Caki2 (cell line): ENCODE measurements around the gene LCOR. TPM values are rescaled to one million over a fixed set of nuclear protein-coding genes. Genes with fewer than 3 reads are reported as not detected.
"Not testable (repeated sequence)": the region's sequence is repeated elsewhere in the genome, so short reads cannot be mapped to it uniquely, and the experiment has no call there.

ENCODE experiments used
- DNase-seq: peaks from one replicate; pipeline ENCODE4 v3.0.0-alpha.2; 2015; ENCODE audit warnings: low read depth
- in situ Hi-C: cut with HindIII; loops from 2 replicates; pipeline ENCODE4 v1.10.0; 2016; ENCODE audit warnings: low sequenced_read_pairs, low pct_unique_long_range_greater_than_20kb, mixed read lengths
- total RNA-seq: library from RNA; depleted of rRNA; stranded (reverse); fragments of >200 nt; shearing (Covaris generic); gene quantifications from 2 replicates; pipeline ENCODE4 v1.2.3, GENCODE V29; 2014; ENCODE audit warnings: low replicate concordance

Gene LCOR
- total RNA-seq, 1 experiment from 2014 or later, result 9.7 TPM

DNA sequence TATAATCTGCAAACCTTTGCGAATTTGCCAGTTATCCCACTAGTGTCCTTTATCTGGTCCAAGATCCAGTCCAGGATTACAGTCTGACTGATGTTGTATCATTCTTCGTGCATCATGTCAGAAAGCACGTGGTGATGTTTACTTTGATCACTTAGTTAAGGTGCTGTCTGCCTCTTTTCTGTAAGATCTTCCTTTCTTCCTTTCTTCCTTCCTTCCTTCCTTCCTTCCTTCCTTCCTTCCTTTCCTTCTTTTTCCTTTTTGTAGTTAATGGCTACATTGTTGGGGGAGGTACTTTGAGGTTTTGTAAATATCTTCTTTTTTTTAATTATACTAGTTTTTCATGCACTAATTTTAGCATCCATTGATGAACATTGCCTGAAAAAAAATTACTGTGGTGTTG, 80.3 kb downstream of the LCOR start:
- no peak for DNase-seq
- in situ Hi-C loops, result no loop called here

DNA sequence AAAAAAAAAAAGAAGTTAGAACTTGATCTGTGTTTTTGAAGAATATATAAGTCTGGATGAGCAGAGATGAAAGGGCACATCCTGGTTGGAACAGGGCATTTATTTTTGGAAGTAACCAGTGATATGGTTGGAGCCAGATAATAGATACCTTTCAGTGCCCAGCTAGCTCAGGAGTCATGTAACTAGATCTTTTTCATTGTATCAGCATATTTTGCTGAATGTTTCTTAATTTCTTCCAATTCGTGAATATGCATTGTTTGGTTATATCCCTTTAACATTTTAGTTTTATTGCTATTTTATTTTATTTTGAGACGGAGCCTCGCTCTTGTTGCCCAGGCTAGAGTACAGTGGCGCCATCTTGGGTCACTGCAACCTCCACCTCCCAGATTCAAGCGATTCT, 81.8 kb downstream of the LCOR start:
- DNase-seq, result no peak
- in situ Hi-C loops, result no loop called here

DNA sequence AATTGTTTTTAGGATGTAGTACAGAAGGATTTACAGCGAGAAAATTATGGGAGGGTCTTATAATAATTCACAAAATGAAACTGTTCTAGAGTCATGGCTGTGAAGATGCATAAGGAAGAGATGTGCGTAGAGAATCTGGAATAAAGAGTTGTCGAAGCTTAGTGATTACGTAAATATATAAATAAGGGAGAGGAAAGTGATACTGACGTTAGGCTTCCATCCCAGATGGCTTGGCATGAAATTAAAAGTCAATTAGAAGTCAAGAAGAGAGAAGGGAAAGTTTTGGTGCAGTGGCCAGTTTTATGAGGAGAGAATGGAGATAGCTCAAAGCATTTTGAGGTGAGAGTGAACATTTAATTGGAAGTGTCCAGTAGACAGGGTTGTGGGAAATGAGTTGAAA, 85.5 kb downstream of the LCOR start:
- in situ Hi-C loops, result no loop called here
- no peak for DNase-seq

DNA sequence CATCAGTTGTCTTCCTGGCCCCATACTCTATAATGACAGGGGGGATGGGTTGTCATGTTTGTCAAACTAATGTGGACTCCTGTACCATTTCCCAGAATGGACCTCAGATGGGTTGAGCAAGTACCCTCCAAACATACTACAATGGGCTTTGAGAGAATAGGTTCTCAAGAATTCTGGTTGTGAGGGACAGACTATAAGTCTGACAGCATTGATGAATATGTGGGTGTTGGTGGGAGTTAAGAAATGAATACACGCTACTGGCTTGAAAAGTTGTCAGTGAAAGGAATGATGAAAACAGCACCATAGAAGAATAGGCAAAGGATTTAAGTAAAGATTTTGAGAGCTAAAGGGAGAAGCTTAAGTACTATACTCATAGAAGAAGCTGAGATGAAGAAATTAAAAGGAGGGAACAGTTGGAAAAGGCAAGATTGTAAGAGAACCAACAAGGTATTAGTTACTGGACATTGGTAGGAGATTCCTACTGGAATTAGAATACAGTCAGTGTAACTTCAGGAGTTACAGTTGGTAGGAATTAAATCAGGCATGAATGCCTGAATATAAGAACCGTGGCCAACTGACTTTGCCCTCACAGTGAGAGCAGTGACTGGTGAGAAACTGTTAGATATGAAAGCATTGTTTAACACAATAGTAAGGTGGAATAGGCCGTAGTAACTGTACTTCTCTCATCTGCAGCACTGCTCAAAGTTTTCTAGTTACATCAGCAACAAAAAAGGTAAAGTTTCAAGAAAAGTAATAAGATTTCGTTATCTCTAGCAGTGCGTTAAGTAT, 86.3 kb downstream of the LCOR start:
- no peak for DNase-seq
- in situ Hi-C loops, result no loop called here

DNA sequence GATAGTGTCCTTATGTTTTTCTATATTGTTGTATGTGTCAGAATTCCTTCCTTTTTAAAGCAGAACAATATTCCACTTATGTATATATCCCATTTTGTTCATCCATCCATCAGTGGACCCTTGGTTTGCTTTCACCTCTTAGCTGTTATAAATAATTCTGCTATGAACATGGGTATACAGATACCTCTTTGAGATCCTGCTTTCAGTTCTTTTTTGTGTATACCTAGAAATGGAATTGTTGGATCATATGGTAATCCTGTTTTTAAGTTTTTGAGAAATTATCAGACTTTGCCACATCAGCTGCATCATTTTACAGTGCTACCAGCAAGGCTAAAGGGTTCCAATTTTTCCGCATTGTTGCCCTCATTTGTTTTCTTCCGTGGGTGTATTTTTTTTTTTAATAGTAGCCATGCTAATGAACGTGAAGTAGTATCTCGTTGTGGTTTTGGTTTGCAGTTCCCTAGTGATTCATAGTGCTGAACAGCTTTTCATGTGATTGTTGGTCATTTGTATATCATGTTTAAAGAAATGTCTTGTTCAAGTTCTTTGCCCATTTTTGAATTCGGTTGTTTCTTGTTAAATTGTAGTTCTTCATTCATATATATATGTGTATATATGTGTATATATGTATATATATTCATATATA, 87.8 kb downstream of the LCOR start:
- in situ Hi-C loops, result no loop called here
- DNase-seq, result no peak

DNA sequence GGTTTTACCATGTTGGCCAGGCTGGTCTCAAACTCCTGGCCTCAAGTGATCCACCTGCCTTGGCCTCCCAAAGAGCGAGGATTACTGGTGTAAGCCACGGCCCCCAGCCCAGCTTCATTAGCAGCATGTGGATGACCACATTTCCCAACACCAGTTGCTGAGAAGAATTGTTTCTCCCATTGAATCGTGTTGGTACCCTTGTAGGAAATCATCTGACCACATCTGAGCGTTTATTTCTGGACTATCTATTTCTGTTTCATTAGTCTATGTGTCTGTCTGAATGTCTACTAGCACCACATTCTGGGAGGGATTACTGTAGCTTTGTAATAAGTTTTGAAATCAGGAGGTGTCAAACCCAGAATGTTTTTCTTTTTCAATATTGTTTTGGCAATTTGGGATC, 89.6 kb downstream of the LCOR start:
- DNase-seq, result no peak
- in situ Hi-C loops, result no loop called here

DNA sequence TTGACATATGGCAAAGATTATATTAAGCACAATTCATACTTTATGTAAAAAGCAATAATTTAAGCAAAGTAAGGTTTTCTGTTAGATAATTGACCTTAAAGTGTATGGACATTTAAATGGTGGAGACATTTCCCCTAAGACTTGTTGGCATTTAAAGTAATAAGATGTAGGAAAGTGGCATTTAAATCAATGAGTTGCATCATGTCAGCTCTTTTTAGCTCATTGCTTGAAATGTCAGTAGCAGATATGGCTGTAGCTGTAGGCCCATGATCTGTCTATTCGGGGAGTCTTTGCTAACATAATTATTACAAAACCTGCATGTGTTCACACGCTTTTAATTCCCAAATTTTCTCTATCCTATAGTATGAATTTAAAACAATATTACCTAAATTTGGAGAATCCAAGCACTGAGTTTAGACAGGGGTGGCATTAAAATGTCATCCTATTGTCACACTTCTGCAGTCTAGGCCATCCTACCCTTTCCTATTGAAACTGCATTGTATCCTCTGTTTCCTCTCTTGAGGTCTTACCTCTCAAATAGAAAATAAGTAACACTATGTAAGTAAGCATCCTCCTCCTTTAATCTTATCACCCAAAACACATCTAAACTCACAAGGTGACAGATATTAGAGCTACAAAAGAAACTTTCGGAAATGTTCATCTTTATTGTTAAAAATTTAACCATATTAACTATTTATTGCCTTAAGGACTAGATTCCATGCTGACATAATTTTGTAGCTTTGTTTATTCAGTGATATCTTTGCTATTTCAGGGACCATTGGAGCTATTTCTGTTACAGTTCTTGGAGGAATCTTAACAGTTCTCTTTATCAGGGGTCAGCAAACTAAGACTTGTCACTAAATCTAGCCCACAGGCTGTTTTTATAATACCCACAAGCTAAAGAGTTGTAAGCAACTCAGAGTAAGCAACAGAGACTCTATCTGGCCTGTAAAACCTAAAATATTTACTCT, 91.2 kb downstream of the LCOR start:
- in situ Hi-C loops, result no loop called here
- no peak for DNase-seq

DNA sequence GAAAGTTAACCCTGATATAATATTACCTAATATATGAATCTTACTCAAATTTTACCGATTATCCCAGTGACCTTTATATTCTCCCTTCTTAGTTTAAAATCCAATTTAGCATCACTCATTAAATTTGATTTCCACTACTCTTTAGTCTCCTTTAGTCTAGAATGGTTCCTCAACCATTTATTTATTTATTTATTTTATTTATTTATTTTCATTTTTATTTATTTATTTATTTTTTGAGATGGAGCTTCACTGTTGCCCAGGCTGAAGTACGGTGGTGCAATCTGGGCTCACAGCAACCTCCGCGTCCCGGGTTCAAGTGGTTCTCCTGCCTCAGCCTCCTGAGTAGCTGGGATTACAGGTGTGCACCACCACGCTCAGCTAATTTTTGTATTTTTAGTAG, 92.8 kb downstream of the LCOR start:
- in situ Hi-C loops, result no loop called here
- no peak for DNase-seq

DNA sequence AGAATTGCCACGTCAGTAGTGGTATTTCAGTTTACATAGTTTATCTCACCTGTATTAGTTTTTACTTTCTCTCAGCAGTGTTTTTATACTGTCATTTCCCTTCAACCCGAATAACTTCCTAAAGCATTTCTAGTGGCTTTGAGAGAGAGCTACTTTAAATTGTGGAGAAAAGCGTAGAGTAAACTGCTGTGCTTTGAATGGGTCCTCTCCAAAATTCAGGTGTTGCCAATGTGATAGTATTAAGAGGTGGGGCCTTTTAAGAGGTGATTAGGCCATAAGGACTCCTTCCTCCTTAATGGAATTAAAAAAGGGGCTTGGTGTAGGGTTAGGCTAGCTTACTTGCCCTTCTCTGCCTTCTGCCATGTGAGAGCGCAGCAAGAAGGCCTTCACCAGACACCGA, 98.4 kb downstream of the LCOR start:
- DNase-seq, result no peak
- in situ Hi-C loops, result no loop called here

DNA sequence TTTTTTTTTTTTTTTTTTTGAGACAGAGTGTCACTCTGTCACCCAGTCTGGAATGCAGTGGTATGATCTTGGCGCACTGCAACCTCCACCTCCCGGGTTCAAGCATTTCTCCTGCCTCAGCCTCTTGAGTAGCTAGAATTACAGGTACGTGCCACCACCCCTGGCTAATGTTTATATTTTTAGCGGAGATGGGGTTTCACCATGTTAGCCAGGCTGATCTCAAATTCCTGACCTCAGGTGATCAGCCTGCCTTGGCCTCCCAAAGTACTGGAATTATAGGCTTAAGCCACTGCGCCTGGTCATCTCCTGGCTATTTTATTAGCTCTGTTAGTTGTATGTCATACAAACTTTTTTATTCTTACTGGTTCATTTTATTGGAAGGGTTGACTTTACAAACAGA, 103.0 kb downstream of the LCOR start:
- DNase-seq, result no peak
- in situ Hi-C loops, result no loop called here

DNA sequence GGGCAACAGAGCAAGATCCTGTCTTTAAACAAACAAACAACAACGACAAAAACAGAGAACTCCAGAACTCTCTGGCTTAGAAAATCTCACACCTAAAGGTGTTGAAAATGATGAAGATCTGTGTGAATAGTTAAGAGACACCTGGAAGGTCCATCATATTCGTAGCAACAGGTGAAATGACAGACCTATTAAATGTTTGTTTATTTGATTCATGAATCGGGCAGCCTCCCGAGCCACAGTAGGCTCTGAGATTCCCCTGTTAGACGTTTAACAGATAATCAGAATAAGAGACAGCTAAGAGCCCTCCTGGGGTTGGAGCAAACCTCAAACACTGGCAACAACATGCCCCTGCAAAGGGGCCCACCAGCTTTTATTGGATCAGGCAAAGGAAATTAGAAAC, 103.7 kb downstream of the LCOR start:
- in situ Hi-C loops, result no loop called here
- DNase-seq, result no peak

DNA sequence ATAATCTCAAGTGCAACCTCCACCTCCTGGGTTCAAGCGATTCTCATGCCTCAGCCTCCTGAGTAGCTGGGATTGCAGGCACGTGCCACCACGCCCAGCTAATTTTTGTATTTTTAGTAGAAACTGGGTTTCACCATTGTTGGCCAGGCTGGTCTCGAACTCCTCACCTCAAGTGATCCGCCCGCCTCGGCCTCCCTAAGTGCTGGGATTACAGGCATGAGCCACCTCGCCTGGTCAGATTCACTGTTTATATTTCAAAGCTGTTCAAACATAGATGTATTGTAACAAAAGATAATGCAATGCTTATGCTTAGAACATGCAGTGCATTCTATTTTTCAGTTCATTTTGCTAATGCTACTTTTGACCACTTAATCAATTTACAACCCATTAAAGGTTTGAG, 111.1 kb downstream of the LCOR start:
- DNase-seq, in situ Hi-C loops: not testable (repeated sequence)

DNA sequence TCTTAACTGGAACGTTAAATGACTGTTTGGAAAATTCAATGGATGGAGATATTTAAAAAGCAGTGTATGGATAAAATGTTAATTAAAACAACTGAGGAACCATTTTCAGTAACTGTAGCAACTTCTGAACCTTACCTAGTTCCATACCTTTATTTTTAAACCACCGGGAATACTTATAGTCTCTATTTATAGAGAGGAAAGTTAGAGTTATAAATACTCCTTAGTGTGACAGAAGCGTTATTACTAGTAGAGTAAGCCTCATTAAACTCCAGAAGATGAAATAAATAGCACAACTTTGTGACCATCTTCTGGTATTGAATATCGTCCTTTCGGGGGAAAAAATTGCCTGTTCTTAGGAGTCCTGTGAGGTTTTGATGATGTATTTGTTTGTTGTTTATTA, 114.9 kb downstream of the LCOR start:
- in situ Hi-C loops, result no loop called here

DNA sequence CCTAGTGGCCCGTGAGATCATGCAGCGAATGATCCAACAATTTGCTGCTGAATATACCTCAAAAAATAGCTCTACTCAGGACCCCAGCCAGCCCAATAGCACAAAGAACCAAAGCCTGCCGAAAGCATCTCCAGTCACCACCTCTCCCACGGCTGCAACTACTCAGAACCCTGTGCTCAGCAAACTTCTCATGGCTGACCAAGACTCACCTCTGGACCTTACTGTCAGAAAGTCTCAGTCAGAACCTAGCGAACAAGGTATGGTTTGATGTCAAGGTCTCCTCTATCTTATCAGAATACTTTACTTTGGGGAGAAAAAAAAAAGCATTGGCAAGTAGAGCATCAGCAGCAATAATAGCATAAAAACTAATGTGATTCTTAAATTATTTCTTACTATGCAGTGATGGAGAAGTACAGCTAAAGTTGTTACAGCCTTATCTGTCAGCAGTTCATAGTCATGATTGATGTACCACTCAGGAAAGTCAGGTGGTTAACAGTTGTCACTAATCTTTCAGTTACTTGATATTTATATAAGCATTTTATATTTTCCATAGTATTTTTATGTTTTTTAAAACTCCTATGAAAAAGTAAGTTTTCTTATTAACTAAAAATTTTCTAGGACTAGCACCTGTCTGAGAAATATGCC, 117.1 kb downstream of the LCOR start:
- in situ Hi-C loops, result no loop called here
- no peak for DNase-seq

More for the DNA sequence above, 114.9 kb downstream of the LCOR start:
- no peak for DNase-seq

DNA sequence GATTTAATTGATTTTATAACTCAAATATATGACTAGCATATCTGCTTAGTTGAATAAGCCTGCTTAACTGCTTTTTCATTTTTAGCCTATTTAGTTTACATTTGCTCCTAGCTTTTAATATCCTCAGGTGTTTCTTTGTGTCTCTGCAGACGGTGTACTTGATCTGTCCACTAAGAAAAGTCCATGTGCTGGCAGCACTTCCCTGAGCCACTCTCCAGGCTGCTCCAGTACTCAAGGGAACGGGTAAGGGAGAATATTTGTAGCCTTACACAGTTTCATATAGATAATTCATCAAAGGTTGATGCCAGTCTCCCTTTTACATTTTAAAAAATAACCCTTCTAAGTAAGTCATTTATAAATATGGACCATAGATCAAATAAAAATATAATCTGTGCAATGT, 119.9 kb downstream of the LCOR start:
- in situ Hi-C loops, result no loop called here
- no peak for DNase-seq

DNA sequence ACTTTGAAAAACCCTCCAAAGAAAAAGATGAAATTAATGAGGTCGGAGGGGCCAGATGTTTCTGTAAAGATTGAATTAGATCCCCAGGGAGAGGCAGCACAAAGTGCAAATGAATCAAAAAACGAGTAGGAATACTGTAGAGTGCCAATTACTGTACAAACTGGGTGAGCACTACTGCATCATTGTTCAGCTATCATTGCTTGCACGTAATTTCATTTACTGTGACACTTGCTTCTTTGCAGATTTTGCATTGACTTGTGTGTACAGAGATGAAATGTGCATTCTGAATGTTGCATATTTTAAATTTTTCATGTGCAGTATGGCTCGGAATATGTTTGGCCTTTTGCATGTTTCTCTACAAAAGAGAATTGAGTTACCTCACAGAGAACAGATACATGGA, 123.7 kb downstream of the LCOR start:
- no peak for DNase-seq
- in situ Hi-C loops, result no loop called here

DNA sequence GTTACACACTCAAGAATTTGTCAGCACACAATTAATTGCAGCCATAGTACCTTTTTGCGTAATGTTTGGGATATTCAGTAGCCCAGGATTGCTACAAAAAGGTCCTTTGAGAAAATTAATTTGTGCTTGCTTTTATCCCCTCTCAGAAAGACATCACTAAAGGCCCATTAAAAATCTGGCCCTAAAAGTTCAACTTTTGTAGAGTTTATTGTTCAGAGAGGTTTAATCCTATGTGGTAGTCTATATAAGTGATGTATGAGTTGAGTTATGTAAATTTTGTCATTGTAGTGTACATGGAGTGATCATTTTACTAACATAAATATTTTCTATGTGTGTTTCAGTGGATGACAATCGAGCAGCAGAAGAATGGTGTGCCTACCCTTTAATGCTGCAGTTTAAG, 126.0 kb downstream of the LCOR start:
- in situ Hi-C loops, result no loop called here
- DNase-seq, result no peak

DNA sequence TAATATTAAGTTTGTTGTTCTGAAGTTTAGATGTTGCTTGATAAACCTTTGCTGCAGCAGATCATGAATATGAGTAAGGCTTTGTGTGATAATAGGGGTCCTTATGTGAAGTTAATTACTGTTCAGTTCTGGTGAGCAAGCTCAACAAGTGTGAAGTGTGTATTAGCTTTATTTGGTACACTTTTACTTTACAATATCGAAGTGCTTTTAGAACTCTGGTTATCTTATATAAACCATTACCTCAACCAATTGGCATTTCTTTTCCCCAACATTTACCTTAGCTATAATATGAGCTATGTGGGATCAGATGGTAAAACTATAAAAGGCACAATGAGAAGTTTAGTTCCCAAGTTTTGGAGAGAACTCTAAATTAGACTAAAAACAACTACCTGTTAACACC, 127.6 kb downstream of the LCOR start:
- in situ Hi-C loops, result no loop called here
- no peak for DNase-seq

DNA sequence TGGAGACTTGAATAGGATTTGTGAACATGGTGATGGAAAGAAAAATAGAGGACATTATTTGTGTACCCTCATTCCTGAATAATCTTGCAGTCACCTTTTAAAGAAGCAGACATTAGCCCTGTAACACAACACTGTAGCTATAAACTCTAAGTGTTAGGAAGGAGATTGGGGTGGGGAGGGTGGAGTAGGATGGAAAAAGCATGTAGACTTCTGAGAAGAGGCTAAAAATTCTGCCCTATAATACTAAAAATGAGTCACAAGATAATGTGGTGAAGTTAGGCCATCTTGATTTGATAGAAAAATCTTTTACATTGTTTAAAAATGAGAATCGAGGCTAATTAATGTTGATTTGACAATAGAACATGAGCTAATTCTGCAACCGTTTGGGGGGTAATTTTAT, 128.8 kb downstream of the LCOR start:
- DNase-seq, result no peak
- in situ Hi-C loops, result no loop called here
